HEK293 (cell line): ENCODE results near the gene CYP39A1.

Experiments
- ATF2 ChIP-seq: fragments of 450-650 bp; formaldehyde crosslinking; IDR thresholded peaks from 2 replicates; pipeline ENCODE4 v1.5.1; 2016; ENCODE audit warnings: missing biosample characterization, missing genetic modification characterization, low read depth
- CTCF ChIP-seq: fragments of 450-650 bp; formaldehyde crosslinking; IDR thresholded peaks from 2 replicates; pipeline ENCODE4 v1.5.1; 2016; ENCODE audit warnings: missing biosample characterization, missing genetic modification characterization
- GLIS1 ChIP-seq: fragments of 450-650 bp; formaldehyde crosslinking; IDR thresholded peaks from 2 replicates; pipeline ENCODE4 v1.5.1; 2016; ENCODE audit warnings: missing biosample characterization, missing genetic modification characterization
- MZF1 ChIP-seq: fragments of 450-650 bp; formaldehyde crosslinking; IDR thresholded peaks from 2 replicates; pipeline ENCODE4 v1.5.1; 2017; ENCODE audit warnings: missing biosample characterization, missing genetic modification characterization, borderline replicate concordance
- REST ChIP-seq: fragments of 450-650 bp; formaldehyde crosslinking; IDR thresholded peaks from 2 replicates; pipeline ENCODE4 v1.5.1; 2016; ENCODE audit warnings: missing biosample characterization, missing genetic modification characterization
- ZBTB20 ChIP-seq: fragments of 450-650 bp; formaldehyde crosslinking; IDR thresholded peaks from 2 replicates; pipeline ENCODE4 v1.5.1; 2016; ENCODE audit warnings: missing biosample characterization, missing genetic modification characterization
- ZNF10 ChIP-seq: fragments of 450-650 bp; formaldehyde crosslinking; IDR thresholded peaks from 2 replicates; pipeline ENCODE4 v1.5.1; 2017; ENCODE audit warnings: missing biosample characterization, missing genetic modification characterization
- ZNF23 ChIP-seq: fragments of 450-650 bp; formaldehyde crosslinking; IDR thresholded peaks from 2 replicates; pipeline ENCODE4 v1.5.1; 2016; ENCODE audit warnings: missing biosample characterization, missing genetic modification characterization, borderline replicate concordance
- ZNF530 ChIP-seq: fragments of 450-650 bp; formaldehyde crosslinking; IDR thresholded peaks from 2 replicates; pipeline ENCODE4 v1.5.1; 2016; ENCODE audit warnings: low read depth, missing biosample characterization, missing genetic modification characterization
- ZSCAN5A ChIP-seq: fragments of 450-650 bp; formaldehyde crosslinking; IDR thresholded peaks from 2 replicates; pipeline ENCODE4 v1.5.1; 2016; ENCODE audit warnings: missing biosample characterization, missing genetic modification characterization

- TF ChIP-seq CTCF (tag by site-specific recombination) (no peak), ZNF10 (tag by site-specific recombination) (no peak), GLIS1 (tag by site-specific recombination) (no peak), ZNF23 (tag by site-specific recombination) (no peak), ZSCAN5A (tag by site-specific recombination) (no peak), MZF1 (tag by site-specific recombination) (no peak), ZNF530 (tag by site-specific recombination) (no peak), ATF2 (tag by site-specific recombination) (no peak), REST (tag by site-specific recombination) (no peak), ZBTB20 (no peak)
These were observed 54.4 kb downstream of the CYP39A1 start for GRCh38 chr6:46598215-46598614.
